DMS153 treated with DMSO at 0.1 percent for 48 hours (cell line): ENCODE results near the gene TBC1D3B.
"Not testable (repeated sequence)": the region's sequence is repeated elsewhere in the genome, so short reads cannot be mapped to it uniquely, and the experiment has no call there.

ENCODE experiments used
- DNase-seq: peaks from one replicate; lab custom pipeline; 2025; ENCODE audit not compliant: unreplicated experiment; lab: John Stamatoyannopoulos, UW

TBC1D3B gene

GRCh38 chr17:36182176-36183000, 6.0 kb upstream of the TBC1D3B start:
- DNase-seq = no peak

GRCh38 chr17:36181446-36182175, 5.2 kb upstream of the TBC1D3B start:
- not testable (repeated sequence) for DNase-seq

- DNase-seq = not testable (repeated sequence)
Measured at GRCh38 chr17:36168836-36169235, 7.6 kb downstream of the TBC1D3B start.

GRCh38 chr17:36153895-36154610, 22.4 kb downstream of the TBC1D3B start:
- no peak for DNase-seq

- DNase-seq = no peak
Measured at GRCh38 chr17:36152639-36153120, 23.8 kb downstream of the TBC1D3B start.

GRCh38 chr17:36151891-36152638, 24.4 kb downstream of the TBC1D3B start:
- no peak for DNase-seq

GRCh38 chr17:36149296-36149820, 27.1 kb downstream of the TBC1D3B start:
- no peak for DNase-seq

GRCh38 chr17:36148559-36149295, 27.7 kb downstream of the TBC1D3B start:
- DNase-seq = peak; percentile 23

GRCh38 chr17:36147601-36148000, 28.8 kb downstream of the TBC1D3B start:
- DNase-seq = no peak

GRCh38 chr17:36144981-36145729, 31.3 kb downstream of the TBC1D3B start:
- DNase-seq = no peak

GRCh38 chr17:36144014-36144413, 32.4 kb downstream of the TBC1D3B start:
- no peak for DNase-seq

GRCh38 chr17:36142806-36143205, 33.6 kb downstream of the TBC1D3B start:
- no peak for DNase-seq

- no peak for DNase-seq
Measured at GRCh38 chr17:36142235-36142634, 34.2 kb downstream of the TBC1D3B start.

GRCh38 chr17:36136439-36136838, 40.0 kb downstream of the TBC1D3B start:
- no peak for DNase-seq

GRCh38 chr17:36136036-36136435, 40.4 kb downstream of the TBC1D3B start:
- no peak for DNase-seq

GRCh38 chr17:36135465-36135864, 41.0 kb downstream of the TBC1D3B start:
- no peak for DNase-seq

GRCh38 chr17:36133602-36134236, 42.7 kb downstream of the TBC1D3B start:
- no peak for DNase-seq

- DNase-seq = no peak
Measured at GRCh38 chr17:36132421-36132831, 44.0 kb downstream of the TBC1D3B start.

GRCh38 chr17:36131931-36132330, 44.5 kb downstream of the TBC1D3B start:
- DNase-seq = no peak
